Hepatocyte (in vitro differentiated cells): ENCODE results near the gene ERCC4.

ENCODE experiments used
- EZH2phosphoT487 ChIP-seq: fragments of 200-600 bp; sonication (generic); IDR thresholded peaks from one replicate; pipeline ENCODE4 v1.6.1; 2018; ENCODE audit warnings: antibody characterized with exemption, mild to moderate bottlenecking, low read depth, moderate library complexity; ENCODE audit not compliant: unreplicated experiment, severe bottlenecking
- TF ChIP-seq, protein P1 (sequence below): fragments of 200-600 bp; sonication (generic); IDR thresholded peaks from 2 replicates; pipeline ENCODE4 v1.5.1; 2016; ENCODE audit warnings: antibody characterized with exemption, mild to moderate bottlenecking; ENCODE audit not compliant: poor library complexity

DNA sequence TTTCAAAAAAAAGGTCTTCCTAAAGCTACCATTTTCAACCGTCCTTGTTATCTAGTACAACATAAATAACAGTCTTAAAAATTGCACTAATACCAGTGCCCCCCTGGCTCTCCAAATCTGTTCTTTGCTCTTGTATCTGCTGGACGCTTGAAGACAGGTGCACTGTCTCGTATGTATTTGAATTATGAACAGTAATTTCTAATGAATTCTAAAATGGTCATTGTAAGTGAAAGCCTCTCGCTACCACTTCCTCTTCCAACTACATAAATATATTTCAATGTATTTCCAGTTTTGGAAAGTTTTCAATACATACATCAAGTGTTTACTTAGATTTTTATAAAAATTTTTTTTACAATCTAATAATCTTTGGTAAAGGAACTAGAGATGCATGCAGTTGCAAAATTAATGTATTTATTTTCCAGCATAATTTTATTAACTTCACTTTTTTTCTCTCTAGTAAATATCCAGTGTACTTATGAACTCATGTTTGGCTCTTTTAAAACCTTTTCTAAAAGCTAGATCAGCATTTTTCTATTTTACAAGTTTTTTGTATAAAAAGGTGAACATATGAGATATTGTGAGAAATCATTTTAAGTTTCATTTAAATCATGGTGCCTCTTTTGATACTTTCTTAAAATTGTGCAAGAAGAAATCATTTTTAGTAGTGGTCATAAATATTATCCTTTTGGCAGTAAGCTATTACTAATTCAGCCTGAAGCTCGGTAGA, 31.0 kb downstream of the ERCC4 start:
- TF ChIP-seq EZH2phosphoT487 = no peak
- TF ChIP-seq, protein P1, sequence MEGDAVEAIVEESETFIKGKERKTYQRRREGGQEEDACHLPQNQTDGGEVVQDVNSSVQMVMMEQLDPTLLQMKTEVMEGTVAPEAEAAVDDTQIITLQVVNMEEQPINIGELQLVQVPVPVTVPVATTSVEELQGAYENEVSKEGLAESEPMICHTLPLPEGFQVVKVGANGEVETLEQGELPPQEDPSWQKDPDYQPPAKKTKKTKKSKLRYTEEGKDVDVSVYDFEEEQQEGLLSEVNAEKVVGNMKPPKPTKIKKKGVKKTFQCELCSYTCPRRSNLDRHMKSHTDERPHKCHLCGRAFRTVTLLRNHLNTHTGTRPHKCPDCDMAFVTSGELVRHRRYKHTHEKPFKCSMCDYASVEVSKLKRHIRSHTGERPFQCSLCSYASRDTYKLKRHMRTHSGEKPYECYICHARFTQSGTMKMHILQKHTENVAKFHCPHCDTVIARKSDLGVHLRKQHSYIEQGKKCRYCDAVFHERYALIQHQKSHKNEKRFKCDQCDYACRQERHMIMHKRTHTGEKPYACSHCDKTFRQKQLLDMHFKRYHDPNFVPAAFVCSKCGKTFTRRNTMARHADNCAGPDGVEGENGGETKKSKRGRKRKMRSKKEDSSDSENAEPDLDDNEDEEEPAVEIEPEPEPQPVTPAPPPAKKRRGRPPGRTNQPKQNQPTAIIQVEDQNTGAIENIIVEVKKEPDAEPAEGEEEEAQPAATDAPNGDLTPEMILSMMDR = no peak
